ENCODE measurements around the gene DCAF11. TPM values are rescaled to one million over a fixed set of nuclear protein-coding genes. Genes with fewer than 3 reads are reported as not detected.

The DCAF11 gene
- total and polyA plus RNA-seq, 2 of the 13 experiments (the other 11 are each of a cell fraction or from before 2014, with no cell fraction given): 150 to 257 TPM

DNA sequence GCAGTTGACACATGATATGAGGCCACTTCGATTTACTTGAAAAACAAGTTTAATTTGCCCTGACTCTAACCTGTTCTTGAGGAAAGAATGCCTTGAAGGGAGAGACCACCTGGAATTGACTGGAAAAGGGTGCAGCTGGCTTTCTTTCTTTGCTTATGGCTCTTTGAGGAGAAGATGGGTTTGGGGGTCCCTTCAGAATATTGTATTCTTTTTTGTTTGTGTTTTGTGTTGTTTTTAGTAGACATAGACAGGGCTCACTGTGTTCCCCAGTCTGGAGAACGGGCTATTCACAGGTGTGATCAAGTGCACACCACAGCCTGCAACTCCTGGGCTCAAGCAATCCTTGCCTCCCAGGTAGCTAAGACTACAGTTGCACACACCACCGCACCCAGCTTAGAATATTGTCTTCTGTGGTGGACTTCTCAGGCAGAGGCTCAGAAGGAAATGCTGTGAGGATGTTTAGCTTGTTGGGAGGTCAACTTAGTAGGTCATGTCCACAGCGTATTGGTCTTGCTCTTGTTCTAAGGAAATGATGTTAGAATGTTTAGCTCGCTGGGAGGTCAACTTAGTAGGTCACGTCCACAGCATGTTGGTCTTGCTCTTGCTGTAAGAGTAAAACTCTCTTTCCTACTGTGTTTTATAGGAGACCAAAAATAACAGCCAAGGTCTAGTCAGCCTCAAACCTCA is 1.7 kb downstream of the DCAF11 start (continued):
- TF ChIP-seq, protein P1, sequence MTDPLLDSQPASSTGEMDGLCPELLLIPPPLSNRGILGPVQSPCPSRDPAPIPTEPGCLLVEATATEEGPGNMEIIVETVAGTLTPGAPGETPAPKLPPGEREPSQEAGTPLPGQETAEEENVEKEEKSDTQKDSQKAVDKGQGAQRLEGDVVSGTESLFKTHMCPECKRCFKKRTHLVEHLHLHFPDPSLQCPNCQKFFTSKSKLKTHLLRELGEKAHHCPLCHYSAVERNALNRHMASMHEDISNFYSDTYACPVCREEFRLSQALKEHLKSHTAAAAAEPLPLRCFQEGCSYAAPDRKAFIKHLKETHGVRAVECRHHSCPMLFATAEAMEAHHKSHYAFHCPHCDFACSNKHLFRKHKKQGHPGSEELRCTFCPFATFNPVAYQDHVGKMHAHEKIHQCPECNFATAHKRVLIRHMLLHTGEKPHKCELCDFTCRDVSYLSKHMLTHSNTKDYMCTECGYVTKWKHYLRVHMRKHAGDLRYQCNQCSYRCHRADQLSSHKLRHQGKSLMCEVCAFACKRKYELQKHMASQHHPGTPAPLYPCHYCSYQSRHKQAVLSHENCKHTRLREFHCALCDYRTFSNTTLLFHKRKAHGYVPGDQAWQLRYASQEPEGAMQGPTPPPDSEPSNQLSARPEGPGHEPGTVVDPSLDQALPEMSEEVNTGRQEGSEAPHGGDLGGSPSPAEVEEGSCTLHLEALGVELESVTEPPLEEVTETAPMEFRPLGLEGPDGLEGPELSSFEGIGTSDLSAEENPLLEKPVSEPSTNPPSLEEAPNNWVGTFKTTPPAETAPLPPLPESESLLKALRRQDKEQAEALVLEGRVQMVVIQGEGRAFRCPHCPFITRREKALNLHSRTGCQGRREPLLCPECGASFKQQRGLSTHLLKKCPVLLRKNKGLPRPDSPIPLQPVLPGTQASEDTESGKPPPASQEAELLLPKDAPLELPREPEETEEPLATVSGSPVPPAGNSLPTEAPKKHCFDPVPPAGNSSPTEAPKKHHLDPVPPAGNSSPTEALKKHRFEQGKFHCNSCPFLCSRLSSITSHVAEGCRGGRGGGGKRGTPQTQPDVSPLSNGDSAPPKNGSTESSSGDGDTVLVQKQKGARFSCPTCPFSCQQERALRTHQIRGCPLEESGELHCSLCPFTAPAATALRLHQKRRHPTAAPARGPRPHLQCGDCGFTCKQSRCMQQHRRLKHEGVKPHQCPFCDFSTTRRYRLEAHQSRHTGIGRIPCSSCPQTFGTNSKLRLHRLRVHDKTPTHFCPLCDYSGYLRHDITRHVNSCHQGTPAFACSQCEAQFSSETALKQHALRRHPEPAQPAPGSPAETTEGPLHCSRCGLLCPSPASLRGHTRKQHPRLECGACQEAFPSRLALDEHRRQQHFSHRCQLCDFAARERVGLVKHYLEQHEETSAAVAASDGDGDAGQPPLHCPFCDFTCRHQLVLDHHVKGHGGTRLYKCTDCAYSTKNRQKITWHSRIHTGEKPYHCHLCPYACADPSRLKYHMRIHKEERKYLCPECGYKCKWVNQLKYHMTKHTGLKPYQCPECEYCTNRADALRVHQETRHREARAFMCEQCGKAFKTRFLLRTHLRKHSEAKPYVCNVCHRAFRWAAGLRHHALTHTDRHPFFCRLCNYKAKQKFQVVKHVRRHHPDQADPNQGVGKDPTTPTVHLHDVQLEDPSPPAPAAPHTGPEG (CRISPR knock-in tag; IDR thresholded peaks at IDR 0.05): no peak
- no peak for TF ChIP-seq ZNF101 (CRISPR knock-in tag; IDR thresholded peaks at IDR 0.05; ENCODE audit: borderline replicate concordance, low read depth)
- 0 out of 2 replicates have a peak, but pooled peaks have one; percentile 18 for TF ChIP-seq ZNF749 (CRISPR knock-in tag; IDR thresholded peaks at IDR 0.05; ENCODE audit: borderline replicate concordance)
- TF ChIP-seq TMF1 (CRISPR knock-in tag; IDR thresholded peaks at IDR 0.05; ENCODE audit: low read depth): peak; percentile 12; the same call in 1 of the 2 replicates
- TF ChIP-seq ZMYM4 (CRISPR knock-in tag; IDR thresholded peaks at IDR 0.05): 0 out of 2 replicates have a peak, but pooled peaks have one; percentile 14
- 0 out of 2 replicates have a peak, but pooled peaks have one; percentile 20 for TF ChIP-seq ZNF235 (CRISPR knock-in tag; IDR thresholded peaks at IDR 0.05; ENCODE audit: borderline replicate concordance)
- TF ChIP-seq EP300 (IDR thresholded peaks at IDR 0.05; ENCODE audit: low read depth in 2 of 2, low read length in 2 of 2): no peak
- TF ChIP-seq EP300 (CRISPR knock-in tag; IDR thresholded peaks at IDR 0.05; ENCODE audit: borderline replicate concordance): 0 out of 2 replicates have a peak, but pooled peaks have one; percentile 27
- TF ChIP-seq, protein P2, sequence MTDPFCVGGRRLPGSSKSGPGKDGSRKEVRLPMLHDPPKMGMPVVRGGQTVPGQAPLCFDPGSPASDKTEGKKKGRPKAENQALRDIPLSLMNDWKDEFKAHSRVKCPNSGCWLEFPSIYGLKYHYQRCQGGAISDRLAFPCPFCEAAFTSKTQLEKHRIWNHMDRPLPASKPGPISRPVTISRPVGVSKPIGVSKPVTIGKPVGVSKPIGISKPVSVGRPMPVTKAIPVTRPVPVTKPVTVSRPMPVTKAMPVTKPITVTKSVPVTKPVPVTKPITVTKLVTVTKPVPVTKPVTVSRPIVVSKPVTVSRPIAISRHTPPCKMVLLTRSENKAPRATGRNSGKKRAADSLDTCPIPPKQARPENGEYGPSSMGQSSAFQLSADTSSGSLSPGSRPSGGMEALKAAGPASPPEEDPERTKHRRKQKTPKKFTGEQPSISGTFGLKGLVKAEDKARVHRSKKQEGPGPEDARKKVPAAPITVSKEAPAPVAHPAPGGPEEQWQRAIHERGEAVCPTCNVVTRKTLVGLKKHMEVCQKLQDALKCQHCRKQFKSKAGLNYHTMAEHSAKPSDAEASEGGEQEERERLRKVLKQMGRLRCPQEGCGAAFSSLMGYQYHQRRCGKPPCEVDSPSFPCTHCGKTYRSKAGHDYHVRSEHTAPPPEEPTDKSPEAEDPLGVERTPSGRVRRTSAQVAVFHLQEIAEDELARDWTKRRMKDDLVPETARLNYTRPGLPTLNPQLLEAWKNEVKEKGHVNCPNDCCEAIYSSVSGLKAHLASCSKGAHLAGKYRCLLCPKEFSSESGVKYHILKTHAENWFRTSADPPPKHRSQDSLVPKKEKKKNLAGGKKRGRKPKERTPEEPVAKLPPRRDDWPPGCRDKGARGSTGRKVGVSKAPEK (CRISPR knock-in tag; IDR thresholded peaks at IDR 0.05; ENCODE audit: borderline replicate concordance): peak; percentile 70; the same call in 1 of the 2 replicates
- 0 out of 2 replicates have a peak, but pooled peaks have one; percentile 8 for TF ChIP-seq SIN3A (IDR thresholded peaks at IDR 0.05; ENCODE audit: borderline replicate concordance, low read depth, low read length)
- TF ChIP-seq HMGA1 (CRISPR knock-in tag; conservative IDR thresholded peaks at IDR 0.05): no peak
- TF ChIP-seq LCORL (IDR thresholded peaks at IDR 0.05): no peak
- TF ChIP-seq LCORL (CRISPR knock-in tag; IDR thresholded peaks at IDR 0.05): 0 out of 2 replicates have a peak, but pooled peaks have one; percentile 45
- TF ChIP-seq ZNF773 (CRISPR knock-in tag; IDR thresholded peaks at IDR 0.05; ENCODE audit: borderline replicate concordance): 0 out of 2 replicates have a peak, but pooled peaks have one; percentile 39
- TF ChIP-seq, protein P3, sequence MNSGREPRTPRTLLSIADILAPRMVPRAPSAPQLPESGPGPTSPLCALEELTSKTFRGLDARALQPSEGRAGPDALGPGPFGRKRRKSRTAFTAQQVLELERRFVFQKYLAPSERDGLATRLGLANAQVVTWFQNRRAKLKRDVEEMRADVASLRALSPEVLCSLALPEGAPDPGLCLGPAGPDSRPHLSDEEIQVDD (CRISPR knock-in tag; IDR thresholded peaks at IDR 0.05; ENCODE audit: borderline replicate concordance): 0 out of 2 replicates have a peak, but pooled peaks have one; percentile 22
- TF ChIP-seq ZNF781 (CRISPR knock-in tag; IDR thresholded peaks at IDR 0.05; ENCODE audit: borderline replicate concordance, not compliant biosample characterization): peak; percentile 63
- TF ChIP-seq ZBTB20 (CRISPR knock-in tag; IDR thresholded peaks at IDR 0.05; ENCODE audit: borderline replicate concordance, low read depth): peak; percentile 73; the same call in 1 of the 2 replicates
